Liver (tissue), 3 donors: Measurements from ENCODE around the gene SSNA1.

Experiments
- ATF3 ChIP-seq: IDR thresholded peaks from 2 replicates; pipeline ENCODE4 v1.6.1; 2016; ENCODE audit warnings: antibody characterized with exemption
- CTCF ChIP-seq: fragments of 150-350 bp; IDR thresholded peaks from 2 replicates; pipeline ENCODE4 v1.5.1; 2017; ENCODE audit warnings: improper control_type of control experiment, low read depth, low read length; ENCODE audit not compliant: missing input control
- FOXA1 ChIP-seq: IDR thresholded peaks from 2 replicates; pipeline ENCODE4 v1.6.1; 2016; ENCODE audit warnings: antibody characterized with exemption
- GABPA ChIP-seq, 2 donors: IDR thresholded peaks in 1 of 2; conservative IDR thresholded peaks in 1 of 2; 2 replicates each; pipeline ENCODE4 v1.6.1; 2016; ENCODE audit warnings: antibody characterized with exemption in 2 of 2, mild to moderate bottlenecking in 1 of 2, moderate library complexity in 1 of 2
- HNF4G ChIP-seq: IDR thresholded peaks from 2 replicates; pipeline ENCODE4 v1.6.1; 2016; ENCODE audit warnings: antibody characterized with exemption
- MAX ChIP-seq: IDR thresholded peaks from 2 replicates; pipeline ENCODE4 v1.6.1; 2016; ENCODE audit warnings: antibody characterized with exemption
- NR2F2 ChIP-seq: IDR thresholded peaks from 2 replicates; pipeline ENCODE4 v1.6.1; 2016; ENCODE audit warnings: antibody characterized with exemption
- REST ChIP-seq: IDR thresholded peaks from 2 replicates; pipeline ENCODE4 v1.6.1; 2016; ENCODE audit warnings: antibody characterized with exemption, mild to moderate bottlenecking
- TAF1 ChIP-seq: conservative IDR thresholded peaks from 2 replicates; pipeline ENCODE4 v1.6.1; 2016; ENCODE audit warnings: antibody characterized with exemption, mild to moderate bottlenecking
- YY1 ChIP-seq: IDR thresholded peaks from 2 replicates; pipeline ENCODE4 v1.6.1; 2016; ENCODE audit warnings: antibody characterized with exemption, mild to moderate bottlenecking
- donor health status: healthy.
- donor health status: healthy.

GRCh38 chr9:137237759-137238726, 49.6 kb downstream of the SSNA1 start:
- TF ChIP-seq GABPA (IDR thresholded peaks at IDR 0.05 in 1 of 2, conservative IDR thresholded peaks at IDR 0.05 in 1 of 2) = no peak
- TF ChIP-seq CTCF = no peak
- TF ChIP-seq YY1 = no peak
- no peak for TF ChIP-seq TAF1
- TF ChIP-seq ATF3 = no peak
- no peak for TF ChIP-seq MAX
- no peak for TF ChIP-seq NR2F2
- TF ChIP-seq REST = no peak
- no peak for TF ChIP-seq FOXA1
- no peak for TF ChIP-seq HNF4G
